BJ (cell line): ENCODE data around the gene TTC28. TPM values are rescaled to one million over a fixed set of nuclear protein-coding genes. Genes with fewer than 3 reads are reported as not detected.
"Not testable (repeated sequence)": the region's sequence is repeated elsewhere in the genome, so short reads cannot be mapped to it uniquely, and the experiment has no call there.

Experiments used
- CTCF ChIA-PET: fragments of 350-600 bp; formaldehyde crosslinking; extraction: SDS; loops from one replicate; lab custom pipeline; 2021; ENCODE audit warnings: antibody characterized with exemption, inconsistent platforms; lab: Yijun Ruan, JAX
- POLR2A ChIA-PET: fragments of 300-600 bp; sonication (Branson Sonifier 250); formaldehyde crosslinking; extraction: SDS; loops from one replicate; lab custom pipeline; 2021; ENCODE audit warnings: antibody characterized with exemption; lab: Charles Lee
- DNase-seq: peaks from one replicate; pipeline ENCODE4 v3.0.0-alpha.2; 2011; ENCODE audit warnings: low read depth
- H3K27me3 ChIP-seq: 2 replicates; pipeline ENCODE4 v1.6.0; 2011; ENCODE audit warnings: low read length; ENCODE audit not compliant: control insufficient read depth, insufficient read depth
- H3K36me3 ChIP-seq: 2 replicates; pipeline ENCODE4 v1.5.1; 2011; ENCODE audit warnings: low read length; ENCODE audit not compliant: control insufficient read depth, insufficient read depth
- H3K4me3 ChIP-seq: 2 replicates; pipeline ENCODE4 v1.5.1; 2011; ENCODE audit warnings: low read depth, mild to moderate bottlenecking, control low read depth, low read length
- CTCF ChIP-seq: IDR thresholded peaks from 2 replicates; pipeline ENCODE4 v1.5.1; 2011; ENCODE audit warnings: low read depth, mild to moderate bottlenecking, control low read depth, inconsistent platforms, low read length, moderate library complexity; ENCODE audit not compliant: insufficient read depth
- polyA plus RNA-seq: library from polyadenylated mRNA; depleted of rRNA; stranded (reverse); fragments of >200 nt; gene quantifications from 2 replicates; pipeline ENCODE4 v1.2.3, GENCODE V29; 2011

The TTC28 gene
- polyA plus RNA-seq, 1 experiment = 8.7 TPM

DNA sequence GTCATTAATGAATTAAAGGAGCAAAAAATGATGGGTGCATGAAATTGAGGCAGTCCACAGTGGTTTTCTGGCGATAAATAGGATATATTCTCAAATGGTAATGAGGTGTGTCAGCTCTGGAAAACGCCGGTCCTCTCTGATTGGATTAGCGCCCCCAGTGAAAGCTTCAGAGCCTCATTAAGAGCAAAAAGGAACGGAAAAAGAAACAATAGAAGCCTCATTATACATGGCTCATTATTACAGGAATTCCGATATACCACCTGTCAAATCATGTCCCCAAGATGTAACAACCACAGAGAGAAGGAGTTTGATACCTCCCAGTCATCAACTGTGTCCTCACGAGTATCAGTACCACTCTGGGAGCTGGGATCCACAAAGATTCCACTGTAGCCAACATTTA is 584.9 kb downstream of the TTC28 start:
- no peak for DNase-seq
- Histone ChIP-seq H3K4me3 (no peak overlapping the region), H3K27me3 (no peaks in the 10 kb centered on the region), H3K36me3 (peaks cover 8% of the 10 kb centered on the region)
- ChIA-PET POLR2A (no interaction called here), CTCF (interaction anchor here (1.6 kb wide), 1 partner anchor 17 kb away, joined by 8 read pairs; no protein-coding TSS in a partner anchor)
- no peak for TF ChIP-seq CTCF

DNA sequence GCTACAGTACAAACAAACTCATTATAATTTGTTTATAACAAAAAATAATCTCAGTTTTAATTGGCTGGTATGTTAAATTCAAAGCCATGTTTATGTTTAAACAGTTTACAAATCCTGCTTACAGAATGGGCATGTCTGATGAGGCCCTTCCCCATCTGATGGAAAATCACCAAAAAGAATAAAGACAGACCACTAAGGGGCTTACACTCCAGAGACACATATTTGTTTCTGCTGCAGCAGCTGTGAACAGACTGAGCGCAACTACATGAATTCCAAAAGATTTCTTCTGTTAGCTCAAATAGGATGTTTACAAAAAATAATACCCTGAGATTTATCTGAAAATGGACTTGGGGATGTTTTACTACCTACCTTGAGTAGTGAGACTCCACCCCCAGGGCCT is 585.9 kb downstream of the TTC28 start:
- DNase-seq = no peak
- ChIA-PET POLR2A (no interaction called here), CTCF (interaction anchor here (0.5 to 1.6 kb wide), 4 partner anchors 16 to 85 kb away, joined by 3 to 8 read pairs (median 3); no protein-coding TSS in a partner anchor)
- peaks cover 8% of the 10 kb centered on the region for H3K36me3 ChIP-seq
- H3K27me3 ChIP-seq = no peaks in the 10 kb centered on the region
- H3K4me3 ChIP-seq = no peak overlapping the region
- TF ChIP-seq CTCF = no peak

- no peak for DNase-seq
- Histone ChIP-seq H3K27me3 (no peaks in the 10 kb centered on the region), H3K4me3 (no peak overlapping the region), H3K36me3 (peaks cover 3% of the 10 kb centered on the region; the same call in 1 of the 2 replicates)
- ChIA-PET POLR2A (no interaction called here), CTCF (no interaction called here)
- TF ChIP-seq CTCF = no peak
Measured at GRCh38 chr22:28091486-28091885, 588.2 kb downstream of the TTC28 start.

DNA sequence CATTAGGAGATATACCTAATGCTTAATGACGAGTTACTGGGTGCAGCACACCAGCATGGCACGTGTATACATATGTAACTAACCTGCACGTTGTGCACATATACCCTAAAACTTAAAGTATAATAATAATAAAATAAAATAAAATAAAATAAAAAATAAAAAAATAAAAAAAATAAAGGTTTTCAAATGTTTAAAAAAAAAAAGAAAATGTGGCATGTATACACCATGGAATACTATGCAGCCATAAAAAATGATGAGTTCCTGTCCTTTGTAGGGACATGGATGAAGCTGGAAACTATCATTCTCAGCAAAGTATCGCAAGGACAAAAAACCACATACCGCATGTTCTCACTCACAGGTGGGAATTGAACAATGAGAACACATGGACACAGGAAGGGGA is 590.1 kb downstream of the TTC28 start:
- POLR2A ChIA-PET, DNase-seq, H3K36me3 ChIP-seq, H3K4me3 ChIP-seq, H3K27me3 ChIP-seq, CTCF ChIA-PET: not testable (repeated sequence)

GRCh38 chr22:28077166-28077565 is 602.5 kb downstream of the TTC28 start:
- TF ChIP-seq CTCF = no peak
- no peak for DNase-seq
- ChIA-PET POLR2A (no interaction called here), CTCF (interaction anchor here (0.6 to 2.5 kb wide), 2 partner anchors 17 to 129 kb away, joined by 5 to 8 read pairs; no protein-coding TSS in a partner anchor)
- no peaks in the 10 kb centered on the region for H3K36me3 ChIP-seq
- H3K27me3 ChIP-seq = no peaks in the 10 kb centered on the region
- no peak overlapping the region for H3K4me3 ChIP-seq

GRCh38 chr22:28075358-28075981 is 604.2 kb downstream of the TTC28 start:
- Histone ChIP-seq H3K4me3 (no peak overlapping the region), H3K36me3 (no peaks in the 10 kb centered on the region), H3K27me3 (no peaks in the 10 kb centered on the region)
- ChIA-PET CTCF (interaction anchor here (1.0 to 2.0 kb wide), 3 partner anchors 24 to 381 kb away, joined by 3 to 9 read pairs (median 4); no protein-coding TSS in a partner anchor), POLR2A (no interaction called here)
- DNase-seq = peak; percentile 57
- TF ChIP-seq CTCF = no peak
